ENCODE data around the gene PLN.

GRCh38 chr6:118530942-118531341 lies 17.2 kb upstream of the PLN start:
- TF ChIP-seq POLR2A (IDR thresholded peaks at IDR 0.05) (no peak), CTCF (IDR thresholded peaks at IDR 0.05) (no peak)

All from body of pancreas (tissue), 4 donors.